GM12878 (cell line): Measurements from ENCODE around the gene AQP5. TPM values are rescaled to one million over a fixed set of nuclear protein-coding genes. Genes with fewer than 3 reads are reported as not detected.

Experiments
- ATAC-seq: fragments of 200-7000 bp; cut with Tn5 transposase; 3 replicates; pipeline ENCODE4 v1.9.1; 2020; ENCODE audit warnings: mild to moderate bottlenecking, moderate library complexity
- BruUV-seq: library from RNA; stranded (reverse); fragments of 400-500 nt; replicated peaks from 2 replicates; lab custom pipeline; 2021; lab: Mats Ljungman, UMichigan
- CTCF ChIA-PET: fragments of 300-600 bp; sonication (Branson Sonifier 250); formaldehyde crosslinking; extraction: SDS; loops from one replicate; lab custom pipeline; 2021; ENCODE audit warnings: inconsistent platforms; lab: Yijun Ruan, JAX
- POLR2A ChIA-PET: fragments of 350-600 bp; formaldehyde crosslinking; extraction: SDS; loops from one replicate; lab custom pipeline; 2021; ENCODE audit warnings: inconsistent platforms; lab: Charles Lee
- RAD21 ChIA-PET: fragments of 300-600 bp; sonication (Branson Sonifier 250); formaldehyde crosslinking; loops from one replicate; lab custom pipeline; 2023; ENCODE audit warnings: antibody characterized with exemption; ENCODE audit not compliant: unreplicated experiment; lab: Charles Lee
- SMC1A ChIA-PET: fragments of 300-600 bp; sonication (Branson Sonifier 250); formaldehyde crosslinking; loops from one replicate; lab custom pipeline; 2023; ENCODE audit not compliant: unreplicated experiment, uncharacterized antibody; lab: Charles Lee
- DNase-seq: peaks from one replicate; pipeline ENCODE4 v3.0.0-alpha.2; 2011; ENCODE audit warnings: low read depth, low spot score
- FAIRE-seq: peaks from 3 replicates; lab custom pipeline; 2011; peaks lifted over from hg19 to GRCh38; lab: Jason Lieb, UNC
- H2AFZ ChIP-seq: 2 replicates; pipeline ENCODE4 v1.6.0; 2011; ENCODE audit warnings: low read depth, low read length, control low read depth; ENCODE audit not compliant: control insufficient read depth
- H3K27ac ChIP-seq: 2 replicates; pipeline ENCODE4 v1.5.1; 2011; ENCODE audit warnings: control low read depth; ENCODE audit not compliant: control insufficient read depth, insufficient read depth
- H3K27me3 ChIP-seq, 2 experiments: replicated peaks in 1 of 2; 2 replicates each; pipeline versions ENCODE4 v1.6.0 to v1.6.1; 2011; ENCODE audit warnings: low read length in 1 of 2; ENCODE audit not compliant: control insufficient read depth in 2 of 2, insufficient read depth in 2 of 2
- H3K36me3 ChIP-seq, 2 experiments: 2 replicates each; pipeline ENCODE4 v1.5.1; 2011; ENCODE audit warnings: low read length in 1 of 2; ENCODE audit not compliant: control insufficient read depth in 2 of 2, insufficient read depth in 2 of 2
- H3K4me1 ChIP-seq: 2 replicates; pipeline ENCODE4 v1.6.1; 2011; ENCODE audit warnings: mild to moderate bottlenecking, low read length, moderate library complexity, mixed read lengths; ENCODE audit not compliant: control insufficient read depth, insufficient read depth
- H3K4me2 ChIP-seq: 2 replicates; pipeline ENCODE4 v1.6.0; 2011; ENCODE audit warnings: control low read depth; ENCODE audit not compliant: control insufficient read depth, insufficient read depth
- H3K4me3 ChIP-seq: fragments of 200-600 bp; sonication (generic); 2 replicates; pipeline ENCODE4 v1.5.1; 2016
- H3K79me2 ChIP-seq: 2 replicates; pipeline ENCODE4 v1.6.0; 2011; ENCODE audit warnings: low read length; ENCODE audit not compliant: control insufficient read depth, insufficient read depth
- H3K9ac ChIP-seq: 2 replicates; pipeline ENCODE4 v1.8.0; 2011; ENCODE audit warnings: low read length, control low read depth, mixed read lengths; ENCODE audit not compliant: control insufficient read depth, insufficient read depth
- H3K9me3 ChIP-seq: replicated peaks from 3 replicates; pipeline ENCODE4 v1.5.1; 2011; ENCODE audit warnings: mild to moderate bottlenecking, low read length; ENCODE audit not compliant: control insufficient read depth, insufficient read depth
- H4K20me1 ChIP-seq: 2 replicates; pipeline ENCODE4 v1.6.0; 2011; ENCODE audit not compliant: control insufficient read depth, insufficient read depth
- BMI1 ChIP-seq: fragments of 450-650 bp; IDR thresholded peaks from 2 replicates; pipeline ENCODE4 v1.6.1; 2016; ENCODE audit warnings: mild to moderate bottlenecking, moderate library complexity, borderline replicate concordance
- EP300 ChIP-seq, 2 experiments: fragments of 150-350 bp in 1 of 2; IDR thresholded peaks; 2 replicates each; pipeline ENCODE4 v1.6.1; 2011 to 2012; ENCODE audit warnings: low read depth in 2 of 2, low read length in 2 of 2, borderline replicate concordance in 1 of 2, improper control_type of control experiment in 1 of 2, inconsistent platforms in 1 of 2; ENCODE audit not compliant: control insufficient read depth in 1 of 2
- GABPA ChIP-seq: IDR thresholded peaks from 2 replicates; pipeline ENCODE4 v1.6.1; 2014; ENCODE audit warnings: antibody characterized with exemption, low read depth, mild to moderate bottlenecking, inconsistent platforms
- IRF3 ChIP-seq: fragments of 450-650 bp; IDR thresholded peaks from 2 replicates; pipeline ENCODE4 v1.6.1; 2014; ENCODE audit warnings: mild to moderate bottlenecking
- RELA ChIP-seq: fragments of 450-650 bp; IDR thresholded peaks from 2 replicates; pipeline ENCODE4 v1.8.0; 2014; ENCODE audit warnings: borderline replicate concordance; ENCODE audit not compliant: partially characterized antibody
- SP1 ChIP-seq: IDR thresholded peaks from one replicate; pipeline ENCODE4 v1.6.1; 2011; ENCODE audit warnings: low read depth, low read length
- ZNF384 ChIP-seq: IDR thresholded peaks from 2 replicates; pipeline ENCODE4 v1.6.1; 2012; ENCODE audit warnings: low read depth, mild to moderate bottlenecking, low read length, improper control_type of control experiment, borderline replicate concordance
- WGBS: methylation state at CpG from one replicate; pipeline ENCODE4 v1.1.6; 2016; ENCODE audit warnings: low lambda C conversion rate; ENCODE audit not compliant: insufficient replicate concordance, insufficient coverage; ENCODE audit errors: missing lambda C conversion rate; 5-methylcytosine and 5-hydroxymethylcytosine counted together
- in situ Hi-C: fragments of 300-500 bp; cut with MboI; formaldehyde crosslinking; loops from 9 replicates; pipeline ENCODE4 v1.14.3; 2018; ENCODE audit warnings: mixed read lengths
- intact Hi-C: fragments of 100-400 bp; cut with micrococcal nuclease; formaldehyde crosslinking; loops from one replicate; pipeline ENCODE4 v1.14.2; 2022; ENCODE audit not compliant: unreplicated experiment
- polyA plus RNA-seq, 11 experiments: library from polyadenylated mRNA; depleted of rRNA in 4 of 11; unstranded in 6 of 11; stranded (reverse) in 5 of 11; fragments of >200 nt; fragmentation: Nextera tagmentation in 4 of 11; fragmentation: Illumina TruSeq in 1 of 11; extraction: Ambion mirVana in 4 of 11; extraction: Trizol in 1 of 11; gene quantifications; 1 replicate in 1 of 11; 2 replicates in 10 of 11; pipeline versions ENCODE4 v1.2.1 to v1.2.3, GENCODE V29; 2011 to 2016; ENCODE audit warnings: inconsistent platforms in 2 of 11, missing spikeins in 2 of 11, low read depth in 1 of 11
- total RNA-seq, 4 experiments: library from RNA; depleted of rRNA in 3 of 4; stranded (reverse); fragments of >200 nt in 3 of 4; fragmentation: Illumina TruSeq in 1 of 4; extraction: Trizol in 1 of 4; gene quantifications; 2 replicates each; pipeline versions ENCODE4 v1.2.1 to v1.2.3, GENCODE V29; 2013 to 2021

The AQP5 gene
- total and polyA plus RNA-seq, 10 of the 15 experiments (the other 5 are each of a cell fraction or from before 2014, with no cell fraction given): not detected

- SMC1A ChIA-PET: no interaction called here
- WGBS: 74% methylated on average over 3 of the region's 3 CpGs
- no peak for TF ChIP-seq ZNF384
- no peak for TF ChIP-seq IRF3
- no peak for TF ChIP-seq GABPA
- no peak for TF ChIP-seq EP300 (IDR thresholded peaks at IDR 0.05; ENCODE audit: borderline replicate concordance in 1 of 2, control insufficient read depth in 1 of 2, low read depth in 2 of 2, low read length in 2 of 2)
- no peak for TF ChIP-seq SP1
- no peak for TF ChIP-seq BMI1
- TF ChIP-seq RELA: no peak
- TF ChIP-seq, all 136 proteins: peak for 0
- Histone ChIP-seq H3K4me1 (no peaks in the 10 kb centered on the region), H3K36me3 (no peaks in the 10 kb centered on the region), H3K4me2 (no peak overlapping the region), H2AFZ (no peak overlapping the region), H3K9me3 (no peaks in the 10 kb centered on the region), H4K20me1 (no peaks in the 10 kb centered on the region), H3K27me3 (no peaks in the 10 kb centered on the region; a peak in 1 of 4 replicates), H3K27ac (no peak overlapping the region), H3K79me2 (no peaks in the 10 kb centered on the region), H3K4me3 (no peak overlapping the region), H3K9ac (no peak overlapping the region)
- intact Hi-C loops (no loop called here), in situ Hi-C loops (no loop called here)
- BruUV-seq: no TSS peak
- RAD21 ChIA-PET: no interaction called here
- POLR2A ChIA-PET: no interaction called here
- CTCF ChIA-PET: interaction anchor here (1.3 to 1.9 kb wide), 2 partner anchors 11 to 72 kb away, joined by 3 to 6 read pairs; no protein-coding TSS in a partner anchor
- ATAC-seq (no peak), FAIRE-seq (no peak), DNase-seq (no peak)
Measured at GRCh38 chr12:49934505-49934904, 27.2 kb upstream of the AQP5 start.
